GM18507 (cell line): ENCODE results near the gene MREG.
A peak's percentile ranks its signal among the peaks of the same experiment; 100 is the strongest.

Source experiments
- DNase-seq: peaks from one replicate; pipeline ENCODE4 v3.0.0; 2011; ENCODE audit warnings: low read depth; ENCODE audit not compliant: insufficient read length; ENCODE audit errors: extremely low spot score
- FAIRE-seq: peaks from 2 replicates; lab custom pipeline; 2011; peaks lifted over from hg19 to GRCh38; lab: Jason Lieb, UNC

Gene MREG, protein sequence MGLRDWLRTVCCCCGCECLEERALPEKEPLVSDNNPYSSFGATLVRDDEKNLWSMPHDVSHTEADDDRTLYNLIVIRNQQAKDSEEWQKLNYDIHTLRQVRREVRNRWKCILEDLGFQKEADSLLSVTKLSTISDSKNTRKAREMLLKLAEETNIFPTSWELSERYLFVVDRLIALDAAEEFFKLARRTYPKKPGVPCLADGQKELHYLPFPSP

DNA sequence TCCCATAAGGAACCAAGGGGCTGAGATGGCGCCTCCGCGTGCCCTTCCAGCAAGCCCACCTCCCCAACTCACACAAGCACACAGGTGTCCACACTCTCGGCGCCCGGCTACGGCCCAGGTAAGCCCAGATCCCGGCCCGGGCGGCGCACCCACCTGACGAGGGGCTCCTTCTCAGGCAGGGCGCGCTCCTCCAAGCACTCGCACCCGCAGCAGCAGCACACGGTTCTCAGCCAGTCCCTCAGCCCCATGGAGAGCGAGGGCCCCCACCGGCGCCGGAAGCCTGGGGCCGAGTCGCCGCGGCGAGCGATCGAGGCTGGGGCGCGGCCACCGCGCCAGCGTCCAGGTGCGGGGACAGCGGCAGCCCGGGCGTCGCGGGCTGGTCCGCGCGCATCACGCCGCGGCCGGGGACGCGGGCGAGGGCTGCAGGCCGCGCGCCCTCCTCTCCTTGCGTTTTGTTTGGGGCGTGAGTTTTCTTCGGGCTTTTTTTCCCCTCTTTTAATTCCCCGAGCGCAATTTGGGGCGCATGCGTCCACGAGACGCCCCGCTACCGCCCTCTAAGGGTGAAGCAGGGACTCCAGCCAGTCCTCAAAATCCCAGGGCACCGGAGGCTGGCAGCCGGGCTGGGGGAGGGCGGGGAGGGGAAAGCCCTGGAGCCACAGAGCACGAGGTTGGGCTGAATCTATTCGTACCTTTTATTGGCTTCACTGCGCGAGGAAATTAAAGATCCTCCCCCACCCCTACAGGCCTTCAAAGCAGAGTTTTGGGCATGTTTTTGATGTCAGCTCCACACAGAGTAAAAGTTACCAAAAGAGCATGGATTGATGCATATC lies at the start of gene MREG:
TSS of gene MREG (minus strand) at position 472 of the 830 bp plus-strand sequence. CDS start at position 248, 224 bp downstream.
- FAIRE-seq: peak; percentile 86

DNA sequence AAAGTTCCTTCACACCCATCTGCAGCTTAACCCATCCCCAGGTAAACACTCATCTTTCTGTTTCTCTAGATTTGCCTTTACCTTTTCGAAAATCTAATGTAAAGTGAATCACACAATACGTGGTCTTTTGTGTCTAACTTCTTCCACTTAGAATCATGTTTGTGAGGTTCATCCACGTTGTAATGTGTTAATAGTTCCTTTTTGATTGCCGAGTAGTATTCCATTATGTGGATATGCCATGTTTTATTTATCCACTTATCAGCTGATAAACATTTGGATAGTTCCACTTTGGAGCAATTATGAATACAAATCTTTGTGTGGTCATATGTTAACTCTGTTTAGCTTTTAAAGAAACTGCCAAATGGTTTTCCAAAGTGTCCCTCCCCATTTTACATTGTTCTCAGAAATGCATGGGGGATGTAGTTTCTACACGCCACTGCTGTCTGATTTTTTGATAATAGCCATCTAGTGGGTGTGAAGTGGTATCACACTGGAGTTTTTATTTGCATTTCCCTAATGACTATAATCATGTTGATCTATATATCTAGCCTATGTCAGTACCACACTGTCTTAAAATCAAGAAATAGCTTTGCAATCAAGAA lies 46.0 kb upstream of the MREG start:
- peak; percentile 57 for FAIRE-seq
- no peak for DNase-seq

More for the DNA sequence above, at the start of gene MREG:
- DNase-seq: no peak

DNA sequence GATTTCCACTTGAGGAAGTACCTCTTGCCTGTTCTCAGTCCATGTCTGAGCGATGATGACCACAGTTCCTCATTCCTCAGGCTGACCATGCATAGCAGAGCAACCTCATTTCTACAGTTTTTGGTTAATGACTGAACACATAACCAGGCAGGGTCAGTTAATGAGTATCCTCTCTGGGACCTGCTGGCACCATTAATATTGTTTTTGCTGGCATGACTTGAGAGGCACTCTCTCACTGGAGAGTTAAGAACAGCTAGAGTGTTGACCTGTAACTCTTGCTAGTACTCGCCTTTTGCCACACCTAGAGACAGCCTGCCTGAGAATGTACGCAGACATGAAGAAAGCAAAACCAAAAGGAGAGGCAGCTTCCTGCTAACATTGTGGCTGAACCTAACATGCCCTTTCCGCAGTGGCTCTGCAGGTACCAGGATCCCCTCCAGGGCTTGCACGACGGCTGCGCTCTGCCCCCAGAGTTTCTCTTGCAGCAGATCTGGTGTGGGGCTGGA lies 44.4 kb upstream of the MREG start:
- FAIRE-seq (peak; percentile 99), DNase-seq (peak; percentile 53)

DNA sequence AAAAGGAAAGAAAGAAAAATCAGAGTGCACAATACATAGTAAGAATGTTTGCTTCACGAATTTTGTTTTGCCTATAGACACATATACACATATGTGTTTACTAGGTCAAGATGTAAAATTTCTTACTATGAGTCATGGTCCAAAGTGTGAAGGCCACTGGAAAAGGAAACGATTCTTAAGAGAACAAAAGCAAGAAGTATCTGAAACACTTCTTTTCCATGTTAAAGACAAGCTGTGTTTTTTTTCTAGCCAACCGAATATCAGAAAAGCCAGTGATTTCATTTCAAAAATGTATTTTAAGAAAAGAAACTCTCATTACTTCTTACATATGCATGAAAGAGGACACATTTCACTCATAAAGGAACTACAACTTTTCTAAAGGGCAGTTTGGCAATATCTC lies 43.4 kb upstream of the MREG start:
- FAIRE-seq: no peak
- DNase-seq: no peak

- FAIRE-seq (no peak), DNase-seq (no peak)
Measured at GRCh38 chr2:216055680-216056079, 42.3 kb upstream of the MREG start.

GRCh38 chr2:216052420-216052819 lies 39.1 kb upstream of the MREG start:
- no peak for FAIRE-seq

DNA sequence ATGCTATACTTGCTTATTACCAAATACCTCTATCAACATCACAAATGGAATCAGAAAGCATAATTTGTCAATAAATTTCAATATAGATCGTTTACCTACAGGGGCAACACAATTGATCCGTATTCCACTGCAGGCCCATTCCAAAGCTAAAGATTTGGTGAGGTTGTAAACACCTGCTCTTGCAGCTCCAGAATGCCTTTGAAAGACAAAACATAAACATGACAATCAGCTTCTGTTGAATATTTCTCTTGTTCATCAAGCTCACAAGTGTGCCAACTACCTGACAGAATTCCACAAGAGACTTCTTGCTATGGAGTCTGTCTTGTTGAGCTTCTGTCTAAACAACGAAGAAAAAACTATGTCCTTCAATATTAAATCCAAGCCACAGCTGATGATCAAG lies 38.0 kb upstream of the MREG start:
- no peak for DNase-seq
- no peak for FAIRE-seq

More at GRCh38 chr2:216052420-216052819, 39.1 kb upstream of the MREG start:
- DNase-seq: no peak

- no peak for FAIRE-seq
- no peak for DNase-seq
Measured at GRCh38 chr2:216049452-216049851, 36.1 kb upstream of the MREG start.

DNA sequence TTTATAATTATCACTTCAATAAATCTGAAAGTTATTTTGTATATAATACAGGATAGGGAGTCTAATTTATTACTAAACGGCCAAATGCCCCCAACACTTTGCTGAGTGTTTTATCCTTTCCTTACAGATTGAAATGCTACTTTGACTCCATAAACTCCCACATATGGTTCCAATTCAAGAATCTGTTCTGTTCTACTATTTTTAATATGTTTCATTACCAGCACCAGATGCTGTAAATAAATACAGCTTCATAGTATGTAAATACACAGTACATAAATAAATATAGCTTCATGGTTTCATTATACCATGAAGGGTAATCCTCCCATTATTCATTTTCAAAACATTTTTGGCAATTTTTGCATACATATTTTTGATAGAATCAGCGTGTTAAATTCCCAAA lies 34.0 kb upstream of the MREG start:
- DNase-seq: no peak
- no peak for FAIRE-seq

DNA sequence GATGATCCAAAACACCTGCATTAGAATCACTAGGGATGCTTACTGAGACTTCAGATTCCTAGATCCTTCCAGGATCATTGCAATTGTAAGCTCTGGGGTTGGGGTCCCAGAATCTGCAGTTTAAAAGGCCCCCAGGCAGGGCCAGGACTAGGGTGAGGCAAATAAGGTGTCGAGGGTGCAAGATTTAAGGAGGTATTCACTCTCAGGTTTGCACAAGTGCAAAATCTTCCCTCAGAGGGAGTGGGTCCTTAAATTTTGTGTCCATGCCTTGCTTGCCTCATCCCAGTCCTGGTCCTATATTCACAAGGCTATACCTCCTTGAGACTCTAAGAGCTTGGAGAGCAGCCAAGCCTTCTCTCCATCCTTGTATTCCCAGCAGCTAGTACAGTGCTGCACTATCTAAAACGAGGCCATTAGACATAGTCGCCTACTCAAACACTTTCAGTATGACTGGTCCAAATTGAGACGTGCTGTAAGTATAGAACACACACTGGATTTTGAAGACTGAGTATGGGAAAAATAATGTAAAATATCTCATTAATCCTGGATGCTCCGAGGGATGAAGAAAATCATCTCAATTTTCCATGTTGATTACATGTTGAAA lies 31.6 kb upstream of the MREG start:
- FAIRE-seq: peak; percentile 68

DNA sequence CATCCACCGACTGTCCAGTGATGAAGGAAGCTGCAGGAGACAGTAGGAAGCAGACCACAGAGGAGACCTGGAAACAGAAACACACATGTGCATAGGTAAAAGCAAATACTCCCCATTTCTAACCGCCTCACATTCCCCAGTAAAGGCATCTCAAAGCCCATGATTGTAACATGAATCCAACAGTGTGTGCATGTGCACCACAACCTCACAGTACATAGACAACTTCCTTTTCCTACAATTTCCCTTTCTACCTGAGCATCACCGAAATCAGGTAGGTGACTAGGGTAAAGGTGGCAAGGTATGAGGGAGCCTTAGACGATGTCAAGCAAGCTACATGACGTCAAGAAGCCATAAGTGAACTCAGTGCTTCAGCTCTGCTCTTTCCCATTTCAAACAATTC lies 30.6 kb upstream of the MREG start:
- DNase-seq: no peak
- FAIRE-seq: no peak

More for the DNA sequence above, 31.6 kb upstream of the MREG start:
- no peak for DNase-seq

DNA sequence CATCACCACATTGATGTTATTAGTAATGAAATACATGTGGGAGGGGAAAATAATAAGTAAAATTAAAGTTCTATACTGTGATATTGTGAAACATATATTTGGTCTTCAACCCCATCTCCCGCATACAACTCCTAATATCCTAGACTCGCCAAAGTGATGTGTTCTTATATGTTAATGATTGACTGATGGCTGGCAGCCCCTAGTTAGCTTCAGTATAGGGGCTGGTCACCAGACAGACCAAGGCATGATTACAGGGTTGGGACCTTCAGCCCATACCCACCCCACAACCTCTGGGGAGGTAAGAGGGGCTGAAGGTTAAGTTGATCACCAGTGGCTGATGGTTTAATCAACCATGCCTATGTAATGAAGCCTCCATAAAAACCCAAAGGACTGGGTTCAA lies 28.1 kb upstream of the MREG start:
- DNase-seq: no peak
- no peak for FAIRE-seq

- FAIRE-seq (no peak), DNase-seq (no peak)
Measured at GRCh38 chr2:216039918-216040317, 26.6 kb upstream of the MREG start.

DNA sequence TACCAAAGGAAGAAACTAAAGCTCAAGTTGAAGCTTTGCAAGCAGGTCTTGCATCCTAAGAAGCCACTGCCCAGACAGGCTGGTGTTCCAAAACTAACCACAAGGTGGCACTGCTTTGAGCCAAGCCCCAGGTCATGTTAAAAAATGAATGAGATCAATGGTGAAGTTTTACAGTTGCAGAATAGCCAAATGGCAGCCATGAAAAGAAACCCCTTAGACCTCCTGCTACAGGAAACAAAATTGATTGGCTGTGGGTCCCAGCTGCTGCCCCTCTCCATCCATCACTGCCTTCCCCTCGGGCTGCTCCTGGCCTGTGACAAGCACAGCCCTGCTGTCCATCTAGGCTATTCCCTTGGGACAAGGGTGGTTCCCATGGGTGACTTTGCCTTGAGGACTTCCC lies 20.7 kb upstream of the MREG start:
- no peak for DNase-seq
- FAIRE-seq: peak; percentile 86

DNA sequence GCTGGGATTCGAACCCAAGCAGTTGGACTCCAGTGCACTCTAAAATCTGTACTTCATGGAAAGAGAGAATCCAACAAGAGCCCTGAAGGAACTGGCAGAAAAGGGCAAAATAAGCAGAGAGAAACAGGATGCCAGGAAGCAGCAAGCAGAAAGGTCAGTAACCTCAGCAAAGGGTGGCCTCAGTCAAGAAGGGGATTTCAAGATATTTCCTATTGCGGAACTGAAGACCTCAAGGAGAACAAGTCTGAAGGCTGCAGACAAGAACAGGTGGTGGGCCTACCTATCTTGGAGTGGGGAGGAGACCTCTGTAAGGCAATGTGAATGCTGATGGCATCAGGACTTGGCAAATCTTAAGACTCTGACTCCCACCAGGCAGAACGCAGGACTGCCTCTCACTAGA lies 20.1 kb upstream of the MREG start:
- DNase-seq (no peak), FAIRE-seq (peak; percentile 73)

- DNase-seq: no peak
- peak; percentile 83 for FAIRE-seq
Measured at GRCh38 chr2:216031960-216032689, 18.8 kb upstream of the MREG start.

DNA sequence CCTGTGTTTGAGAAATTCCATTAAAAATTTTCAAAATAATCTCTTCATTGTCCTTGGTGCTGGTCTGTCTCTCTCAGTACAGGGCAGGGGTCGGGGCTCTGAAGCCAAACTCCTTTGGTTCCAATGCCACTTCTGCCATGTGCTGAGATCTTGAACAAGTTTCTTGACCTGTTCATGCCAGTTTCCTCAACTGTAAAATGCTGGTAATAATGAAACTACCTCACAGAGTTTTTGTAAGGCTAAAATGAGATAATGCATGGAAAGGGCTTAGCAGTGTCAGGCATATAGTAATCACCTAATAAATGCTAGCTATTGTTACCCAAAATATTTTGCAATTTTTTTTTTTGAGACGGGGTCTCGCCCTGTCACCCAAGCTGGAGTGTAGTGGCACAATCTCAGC lies 16.9 kb upstream of the MREG start:
- DNase-seq: no peak
- no peak for FAIRE-seq

DNA sequence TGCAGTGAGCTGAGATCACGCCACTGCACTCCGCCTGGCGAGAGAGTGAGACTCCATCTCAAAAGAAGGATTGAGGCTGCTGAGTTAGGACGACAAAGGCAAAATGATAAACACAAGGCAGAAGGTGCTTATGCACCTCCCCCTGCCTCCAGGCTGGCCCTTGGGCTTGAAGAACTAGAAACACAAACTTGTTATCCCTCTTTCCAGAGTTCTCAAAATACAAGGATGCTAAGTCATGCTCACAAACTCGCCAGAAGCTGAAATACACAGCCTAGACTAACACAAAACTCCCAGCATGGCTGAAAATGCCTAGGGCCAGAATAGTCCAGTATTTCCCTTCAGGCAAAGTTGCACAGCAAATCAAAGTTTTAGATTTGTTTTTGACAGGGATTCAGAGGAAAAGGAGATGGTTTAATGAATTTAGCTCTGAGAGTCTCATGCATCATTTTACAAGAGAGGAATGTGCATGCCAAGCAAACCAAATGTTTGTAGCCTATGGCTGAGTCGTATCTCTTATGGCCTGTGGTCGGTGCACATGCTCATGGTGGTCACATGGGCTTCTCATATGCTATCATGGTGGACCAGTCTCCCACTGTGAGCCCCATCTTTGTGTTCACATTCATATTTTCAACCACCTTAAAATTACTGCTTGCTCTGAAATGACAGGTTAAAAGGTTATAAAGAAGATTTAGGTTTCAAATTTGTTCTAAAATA lies 16.2 kb upstream of the MREG start:
- FAIRE-seq: no peak
- no peak for DNase-seq
